IPS-18a (cell line): ENCODE data around the gene TEX101.
"Not testable (repeated sequence)": the region's sequence is repeated elsewhere in the genome, so short reads cannot be mapped to it uniquely, and the experiment has no call there.

Experiments
- H3K27ac ChIP-seq: one replicate; pipeline ENCODE4 v1.5.1; 2013; ENCODE audit warnings: low read length
- H3K27me3 ChIP-seq: one replicate; pipeline ENCODE4 v1.6.1; 2013; ENCODE audit warnings: mild to moderate bottlenecking, low read length; ENCODE audit not compliant: control insufficient read depth, insufficient read depth
- H3K36me3 ChIP-seq: one replicate; pipeline ENCODE4 v1.6.1; 2013; ENCODE audit warnings: low read depth, low read length; ENCODE audit not compliant: control insufficient read depth
- H3K4me1 ChIP-seq: one replicate; pipeline ENCODE4 v1.6.1; 2013; ENCODE audit warnings: low read depth, low read length; ENCODE audit not compliant: control insufficient read depth
- H3K4me3 ChIP-seq: one replicate; pipeline ENCODE4 v1.5.1; 2013; ENCODE audit warnings: low read length
- H3K9ac ChIP-seq: one replicate; pipeline ENCODE4 v1.6.1; 2013; ENCODE audit warnings: mild to moderate bottlenecking, low read length, moderate library complexity
- H3K9me3 ChIP-seq: one replicate; pipeline ENCODE4 v1.6.1; 2013; ENCODE audit warnings: low read depth, low read length; ENCODE audit not compliant: control insufficient read depth

TEX101 gene

DNA sequence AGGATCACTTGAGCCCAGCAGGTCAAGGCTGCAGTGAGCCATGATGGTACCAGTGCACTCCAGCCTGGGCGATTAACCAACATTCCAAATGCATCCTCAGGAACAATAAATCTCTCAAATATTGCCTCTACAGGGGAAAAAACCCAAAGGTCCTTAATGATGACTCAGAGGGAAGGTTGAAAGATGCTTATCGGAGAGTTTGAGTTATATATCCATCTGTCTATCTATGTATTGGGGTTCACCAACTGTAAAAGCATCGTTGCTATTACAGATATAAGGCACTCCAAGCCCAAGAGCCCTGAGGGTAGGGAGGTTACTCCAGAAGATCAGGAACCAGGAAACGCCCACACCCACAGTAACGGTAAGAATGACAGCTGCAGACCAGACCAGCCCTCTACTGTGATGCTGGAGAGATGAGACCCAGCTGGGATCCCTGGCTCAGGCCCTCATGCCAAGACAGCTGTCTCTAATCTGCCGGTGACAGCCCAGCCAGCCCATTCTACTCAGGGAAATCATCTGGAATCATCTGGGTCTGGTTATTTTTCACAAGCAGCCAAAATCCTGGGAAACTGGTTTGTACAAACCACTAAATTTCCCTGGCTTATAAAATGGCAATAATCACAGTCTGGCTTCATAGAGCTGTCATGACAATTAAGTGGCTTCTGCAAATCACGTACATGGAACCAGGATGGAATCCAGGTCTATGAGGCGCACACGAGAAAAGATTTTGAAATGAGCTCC is 23.8 kb downstream of the TEX101 start:
- Histone ChIP-seq H3K9me3 (no peaks in the 10 kb centered on the region), H3K27me3 (no peaks in the 10 kb centered on the region), H3K4me3 (no peak overlapping the region), H3K9ac (no peak overlapping the region), H3K36me3 (no peaks in the 10 kb centered on the region), H3K4me1 (no peaks in the 10 kb centered on the region), H3K27ac (no peak overlapping the region)

DNA sequence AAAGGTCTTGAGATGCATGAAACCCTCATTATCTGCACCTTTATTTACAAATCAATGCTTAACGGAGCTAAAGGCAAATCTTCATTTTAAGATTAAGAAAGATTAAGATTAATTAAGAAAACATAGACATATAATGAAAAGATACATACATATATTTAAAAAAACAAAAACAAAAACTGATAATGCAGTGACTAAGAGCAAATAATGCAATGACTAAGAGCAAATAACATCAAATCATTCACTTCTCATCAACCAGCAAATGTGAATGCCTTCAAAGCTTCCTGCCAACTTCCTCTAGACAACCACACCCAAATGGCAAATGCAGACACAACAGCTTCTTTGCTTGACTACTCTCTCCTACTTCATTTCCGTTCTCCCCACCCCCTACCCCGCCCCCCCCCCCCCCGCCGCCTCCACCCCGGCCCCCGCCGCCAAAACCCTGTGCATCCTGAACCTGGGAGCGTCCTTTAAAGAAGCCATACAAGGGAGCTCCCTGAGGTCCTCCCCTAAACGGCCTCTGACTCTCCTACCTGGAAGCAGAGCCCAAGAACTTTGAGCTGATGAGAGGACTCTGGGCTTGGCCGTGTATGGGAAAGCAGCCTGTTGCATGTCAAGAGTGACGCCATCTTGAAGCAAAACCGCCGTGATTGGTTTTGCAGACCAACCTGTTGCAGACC is 24.5 kb downstream of the TEX101 start:
- Histone ChIP-seq H3K4me3 (no peak overlapping the region), H3K9ac (no peak overlapping the region), H3K9me3 (no peaks in the 10 kb centered on the region), H3K36me3 (no peaks in the 10 kb centered on the region), H3K4me1 (no peaks in the 10 kb centered on the region), H3K27ac (no peak overlapping the region), H3K27me3 (no peaks in the 10 kb centered on the region)

DNA sequence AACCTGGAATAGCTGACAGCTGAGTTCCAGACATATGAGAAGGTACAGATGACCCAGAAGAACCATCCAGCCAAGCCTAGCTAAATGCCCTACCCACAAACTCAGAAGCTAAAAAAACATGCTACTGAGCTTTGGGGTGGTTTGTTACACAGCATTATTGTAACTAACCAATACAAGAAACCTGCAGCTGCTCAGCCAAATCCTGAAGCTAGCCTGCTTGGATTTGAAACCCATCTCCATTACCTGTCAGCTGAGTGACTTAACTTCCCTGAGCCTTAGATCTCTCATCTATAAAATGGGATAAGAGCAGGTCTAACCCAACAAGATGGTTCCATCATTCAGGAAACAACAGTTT is 25.0 kb downstream of the TEX101 start:
- no peak overlapping the region for H3K27ac ChIP-seq

GRCh38 chr19:43441716-43442115 is 27.0 kb downstream of the TEX101 start:
- no peaks in the 10 kb centered on the region for H3K27me3 ChIP-seq
- H3K4me1 ChIP-seq = no peaks in the 10 kb centered on the region
- no peak overlapping the region for H3K4me3 ChIP-seq
- no peak overlapping the region for H3K9ac ChIP-seq
- H3K27ac ChIP-seq = no peak overlapping the region
- no peaks in the 10 kb centered on the region for H3K9me3 ChIP-seq
- H3K36me3 ChIP-seq = no peaks in the 10 kb centered on the region

More for the DNA sequence above, 25.0 kb downstream of the TEX101 start:
- no peak overlapping the region for H3K4me3 ChIP-seq
- H3K36me3 ChIP-seq = no peaks in the 10 kb centered on the region
- H3K27me3 ChIP-seq = no peaks in the 10 kb centered on the region
- no peak overlapping the region for H3K9ac ChIP-seq
- no peaks in the 10 kb centered on the region for H3K9me3 ChIP-seq
- no peaks in the 10 kb centered on the region for H3K4me1 ChIP-seq

DNA sequence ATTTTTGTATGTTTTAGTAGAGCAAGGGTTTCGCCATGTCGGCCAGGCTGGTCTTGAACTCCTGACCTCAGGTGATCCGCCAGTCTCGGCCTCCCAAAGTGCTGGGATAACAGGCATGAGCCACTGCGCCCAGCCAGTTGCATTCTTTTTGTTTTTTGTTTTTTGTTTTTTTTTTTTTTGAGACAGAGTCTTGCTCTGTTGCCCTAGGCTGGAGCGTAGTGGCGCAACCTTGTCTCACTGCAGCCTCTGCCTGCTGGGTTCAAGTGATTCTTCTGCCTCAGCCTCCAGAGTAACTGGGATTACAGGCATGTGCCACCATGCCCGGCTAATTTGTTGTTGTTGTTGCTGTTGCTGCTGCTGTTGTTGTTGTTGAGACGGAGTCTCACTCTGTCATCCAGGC is 29.4 kb downstream of the TEX101 start:
- H3K9ac ChIP-seq, H3K36me3 ChIP-seq, H3K9me3 ChIP-seq, H3K4me3 ChIP-seq, H3K27me3 ChIP-seq, H3K4me1 ChIP-seq, H3K27ac ChIP-seq: not testable (repeated sequence)

- no peak overlapping the region for H3K4me3 ChIP-seq
- no peak overlapping the region for H3K9ac ChIP-seq
- no peaks in the 10 kb centered on the region for H3K36me3 ChIP-seq
- no peaks in the 10 kb centered on the region for H3K27me3 ChIP-seq
- no peak overlapping the region for H3K27ac ChIP-seq
- H3K4me1 ChIP-seq = no peaks in the 10 kb centered on the region
- no peaks in the 10 kb centered on the region for H3K9me3 ChIP-seq
Observed at GRCh38 chr19:43444531-43445287, 30.0 kb downstream of the TEX101 start.

- no peaks in the 10 kb centered on the region for H3K36me3 ChIP-seq
- H3K9ac ChIP-seq = no peak overlapping the region
- no peak overlapping the region for H3K27ac ChIP-seq
- H3K4me1 ChIP-seq = no peaks in the 10 kb centered on the region
- H3K27me3 ChIP-seq = no peaks in the 10 kb centered on the region
- H3K9me3 ChIP-seq = no peaks in the 10 kb centered on the region
- H3K4me3 ChIP-seq = no peak overlapping the region
Observed at GRCh38 chr19:43445426-43445825, 30.7 kb downstream of the TEX101 start.

GRCh38 chr19:43446746-43447489 is 32.2 kb downstream of the TEX101 start:
- H3K27me3 ChIP-seq = no peaks in the 10 kb centered on the region
- no peak overlapping the region for H3K4me3 ChIP-seq
- no peak overlapping the region for H3K9ac ChIP-seq
- H3K27ac ChIP-seq = no peak overlapping the region
- H3K4me1 ChIP-seq = no peaks in the 10 kb centered on the region
- H3K36me3 ChIP-seq = no peaks in the 10 kb centered on the region
- no peaks in the 10 kb centered on the region for H3K9me3 ChIP-seq

GRCh38 chr19:43447655-43448054 is 33.0 kb downstream of the TEX101 start:
- no peaks in the 10 kb centered on the region for H3K9me3 ChIP-seq
- H3K4me1 ChIP-seq = no peaks in the 10 kb centered on the region
- H3K9ac ChIP-seq = no peak overlapping the region
- no peak overlapping the region for H3K27ac ChIP-seq
- H3K4me3 ChIP-seq = no peak overlapping the region
- H3K27me3 ChIP-seq = no peaks in the 10 kb centered on the region
- no peaks in the 10 kb centered on the region for H3K36me3 ChIP-seq

DNA sequence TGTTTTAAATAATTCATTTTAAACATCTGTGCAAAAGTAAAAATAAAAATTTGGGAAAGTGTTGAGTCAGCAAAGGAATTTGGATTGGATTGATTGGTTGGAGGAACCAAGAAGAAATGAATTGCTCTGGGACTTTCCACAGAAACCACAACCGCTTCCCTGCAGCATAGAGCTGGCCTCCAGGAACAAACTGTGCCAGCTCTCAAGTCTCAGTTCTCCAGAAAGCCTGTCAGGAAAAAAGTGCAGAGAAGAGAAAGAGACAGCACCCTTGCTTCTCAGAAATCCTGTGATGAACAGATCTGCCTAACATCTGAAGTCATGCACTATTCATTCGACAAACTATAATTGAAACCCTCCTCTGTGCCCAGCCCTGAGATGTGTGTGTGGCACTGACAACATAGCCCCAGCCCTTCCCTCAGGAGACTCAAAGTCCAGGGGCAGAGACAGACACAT is 35.9 kb downstream of the TEX101 start:
- Histone ChIP-seq H3K36me3 (no peaks in the 10 kb centered on the region), H3K4me1 (no peaks in the 10 kb centered on the region), H3K9ac (no peak overlapping the region), H3K27me3 (no peaks in the 10 kb centered on the region), H3K4me3 (no peak overlapping the region), H3K9me3 (no peaks in the 10 kb centered on the region), H3K27ac (no peak overlapping the region)

DNA sequence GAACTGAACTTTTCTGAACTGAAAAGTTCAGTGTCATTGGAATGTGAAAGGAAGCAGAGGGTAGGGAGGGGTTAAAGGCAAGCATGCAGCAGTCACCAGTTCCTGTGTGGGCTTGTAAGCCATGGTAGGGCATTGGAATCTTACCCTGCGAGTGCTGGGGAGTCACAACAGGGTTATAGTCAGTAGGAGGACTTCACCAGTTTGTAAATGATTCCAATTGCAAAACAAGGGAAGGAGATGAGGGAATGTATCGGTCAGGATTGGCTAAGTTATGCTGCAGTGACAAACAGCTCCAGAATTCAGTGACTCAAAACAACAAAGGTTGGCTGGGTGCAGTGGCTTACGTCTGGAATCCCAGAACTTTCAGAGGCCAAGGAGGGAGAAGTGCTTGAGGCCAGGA is 37.9 kb downstream of the TEX101 start:
- no peaks in the 10 kb centered on the region for H3K9me3 ChIP-seq
- no peak overlapping the region for H3K9ac ChIP-seq
- H3K27ac ChIP-seq = no peak overlapping the region
- H3K4me1 ChIP-seq = no peaks in the 10 kb centered on the region
- no peaks in the 10 kb centered on the region for H3K27me3 ChIP-seq
- no peaks in the 10 kb centered on the region for H3K36me3 ChIP-seq
- H3K4me3 ChIP-seq = no peak overlapping the region
